NCI-H1930 (cell line): ENCODE data around the gene PPARA.

Experiments used
- DNase-seq, 2 experiments: peaks; one replicate each; lab custom pipeline; 2025; lab: John Stamatoyannopoulos, UW

The PPARA gene

DNA sequence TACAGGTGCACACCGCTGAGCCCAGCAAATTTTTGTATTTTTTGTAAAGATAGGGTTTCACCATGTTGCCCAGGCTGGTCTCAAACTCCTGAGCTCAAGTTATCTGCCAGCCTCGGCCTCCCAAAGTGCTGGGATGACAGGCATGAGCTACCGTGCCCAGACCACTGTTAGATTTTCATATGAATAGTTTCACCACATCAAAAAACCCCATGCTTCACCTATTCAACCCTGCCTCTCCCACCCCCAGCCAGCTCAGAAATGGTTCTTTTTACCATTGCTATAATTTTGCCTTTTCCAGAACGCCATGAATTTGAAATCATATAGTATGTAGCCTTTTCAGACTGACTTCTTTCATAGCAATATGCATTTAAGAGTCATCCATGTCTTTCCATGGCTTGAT lies 61.9 kb downstream of the PPARA start:
- DNase-seq: no peak

GRCh38 chr22:46213052-46213451 lies 62.7 kb downstream of the PPARA start:
- no peak for DNase-seq

- no peak for DNase-seq
Observed at GRCh38 chr22:46214149-46214548, 63.8 kb downstream of the PPARA start.

GRCh38 chr22:46214616-46215015 lies 64.3 kb downstream of the PPARA start:
- no peak for DNase-seq

GRCh38 chr22:46219636-46220035 lies 69.3 kb downstream of the PPARA start:
- no peak for DNase-seq

DNA sequence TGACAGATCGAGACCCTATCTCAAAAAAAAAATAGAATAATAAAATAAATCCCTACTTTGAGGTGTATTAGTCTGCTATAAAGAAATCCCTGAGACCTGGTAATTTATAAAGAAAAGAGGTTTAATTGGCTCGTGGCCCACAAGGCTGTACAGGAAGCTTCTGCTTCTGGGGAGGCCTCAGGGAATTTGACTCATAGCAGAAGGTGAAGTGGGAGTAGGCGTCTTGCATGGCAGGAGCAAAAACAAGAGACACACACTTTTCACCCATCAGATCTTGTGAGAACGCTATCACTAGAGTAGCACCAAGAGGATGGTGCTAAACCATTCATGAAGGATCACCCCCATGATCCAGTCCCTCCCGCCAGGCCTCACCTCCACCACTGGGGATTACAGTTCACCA lies 70.6 kb downstream of the PPARA start:
- no peak for DNase-seq

- no peak for DNase-seq
Observed at GRCh38 chr22:46224044-46224897, 73.9 kb downstream of the PPARA start.

- no peak for DNase-seq
Observed at GRCh38 chr22:46224898-46225290, 74.6 kb downstream of the PPARA start.

DNA sequence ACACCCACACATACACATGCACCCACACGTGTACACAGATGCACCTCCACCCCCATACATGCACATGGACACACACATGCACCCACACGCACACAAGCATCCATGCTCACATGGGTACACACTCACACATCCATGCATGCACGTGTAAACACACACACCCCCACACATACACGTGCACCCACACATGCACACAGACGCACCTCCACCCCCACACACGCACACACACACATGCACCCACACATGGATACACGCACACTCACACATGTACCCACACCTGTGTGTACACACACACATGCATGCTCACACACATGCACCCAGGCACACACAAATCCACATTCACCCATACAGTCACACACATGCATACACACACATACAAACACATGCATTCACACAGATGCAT lies 75.3 kb downstream of the PPARA start:
- DNase-seq: no peak

DNA sequence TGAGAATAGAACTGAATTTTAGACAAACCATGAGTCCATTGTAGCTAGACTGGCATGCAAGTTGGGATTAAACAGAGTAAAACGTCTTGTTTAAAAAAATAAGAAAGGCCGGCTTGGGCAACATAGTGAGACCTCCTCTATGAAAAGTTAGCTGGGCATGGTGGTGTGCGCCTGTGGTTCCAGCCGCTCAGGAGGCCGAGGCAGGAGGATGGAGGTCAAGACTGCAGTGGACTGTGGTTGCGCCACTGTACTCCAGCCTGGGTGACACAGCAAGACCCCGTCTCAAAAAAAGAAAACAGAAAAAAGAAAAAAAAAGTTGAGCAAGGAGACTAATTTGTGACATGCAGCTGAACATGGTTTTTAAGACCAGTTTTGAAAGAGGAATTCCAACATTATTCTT lies 76.3 kb downstream of the PPARA start:
- DNase-seq: no peak

DNA sequence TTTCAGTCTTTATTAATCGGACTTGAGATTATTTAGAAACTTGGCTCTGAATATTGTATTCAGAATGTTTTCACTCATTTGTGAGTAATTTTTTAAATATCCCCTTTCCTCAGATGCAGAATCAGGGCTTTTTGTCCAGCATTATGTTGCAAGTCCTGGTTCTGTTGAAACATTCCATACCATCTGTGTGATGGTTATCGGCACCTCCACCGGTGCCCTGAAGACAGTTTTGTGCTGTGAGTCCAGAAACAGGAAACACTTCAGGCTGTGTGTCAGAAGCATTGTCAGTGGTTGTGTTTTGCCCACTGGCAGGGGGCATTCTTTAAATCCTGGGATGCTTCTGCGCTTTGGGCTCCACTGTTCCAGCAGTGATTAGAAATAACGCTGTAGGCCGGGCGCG lies 79.4 kb downstream of the PPARA start:
- no peak for DNase-seq

GRCh38 chr22:46230262-46230901 lies 80.1 kb downstream of the PPARA start:
- DNase-seq: no peak

GRCh38 chr22:46233231-46233630 lies 82.9 kb downstream of the PPARA start:
- no peak for DNase-seq

- no peak for DNase-seq
Observed at GRCh38 chr22:46234969-46235368, 84.6 kb downstream of the PPARA start.

DNA sequence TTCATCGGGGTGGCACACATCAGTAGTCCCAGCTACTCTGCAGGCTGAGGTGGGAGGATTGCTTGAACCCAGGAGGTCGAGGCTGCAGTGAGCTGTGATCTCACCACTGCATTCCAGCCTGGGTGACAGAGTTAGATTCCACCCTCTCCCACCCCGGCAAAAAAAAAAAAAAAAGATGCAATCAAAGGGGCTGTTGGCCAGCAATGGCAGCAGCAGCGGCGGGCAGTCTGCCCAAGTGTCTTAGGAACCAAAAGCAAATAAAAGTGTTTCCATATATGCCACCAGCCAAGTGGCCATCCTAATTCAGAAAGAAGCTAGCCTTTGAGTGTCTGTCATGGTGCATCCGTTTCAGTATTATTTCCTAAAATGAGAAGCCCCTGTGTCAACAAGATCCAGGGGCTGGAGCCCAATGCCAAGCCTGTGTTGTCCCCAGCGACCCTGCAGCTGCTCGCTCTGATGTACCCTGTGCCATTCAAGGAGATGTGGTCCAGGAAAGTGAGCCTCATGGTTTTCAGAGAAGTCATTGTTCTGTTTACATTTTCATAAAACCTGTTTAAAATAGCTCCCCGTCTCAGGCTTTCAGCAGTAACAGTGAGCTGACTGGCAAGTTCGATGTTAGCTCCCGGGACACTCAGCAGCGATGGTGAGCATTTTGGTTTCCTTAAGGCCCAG lies 87.3 kb downstream of the PPARA start:
- DNase-seq: no peak

- no peak for DNase-seq
Observed at GRCh38 chr22:46238541-46238940, 88.2 kb downstream of the PPARA start.

DNA sequence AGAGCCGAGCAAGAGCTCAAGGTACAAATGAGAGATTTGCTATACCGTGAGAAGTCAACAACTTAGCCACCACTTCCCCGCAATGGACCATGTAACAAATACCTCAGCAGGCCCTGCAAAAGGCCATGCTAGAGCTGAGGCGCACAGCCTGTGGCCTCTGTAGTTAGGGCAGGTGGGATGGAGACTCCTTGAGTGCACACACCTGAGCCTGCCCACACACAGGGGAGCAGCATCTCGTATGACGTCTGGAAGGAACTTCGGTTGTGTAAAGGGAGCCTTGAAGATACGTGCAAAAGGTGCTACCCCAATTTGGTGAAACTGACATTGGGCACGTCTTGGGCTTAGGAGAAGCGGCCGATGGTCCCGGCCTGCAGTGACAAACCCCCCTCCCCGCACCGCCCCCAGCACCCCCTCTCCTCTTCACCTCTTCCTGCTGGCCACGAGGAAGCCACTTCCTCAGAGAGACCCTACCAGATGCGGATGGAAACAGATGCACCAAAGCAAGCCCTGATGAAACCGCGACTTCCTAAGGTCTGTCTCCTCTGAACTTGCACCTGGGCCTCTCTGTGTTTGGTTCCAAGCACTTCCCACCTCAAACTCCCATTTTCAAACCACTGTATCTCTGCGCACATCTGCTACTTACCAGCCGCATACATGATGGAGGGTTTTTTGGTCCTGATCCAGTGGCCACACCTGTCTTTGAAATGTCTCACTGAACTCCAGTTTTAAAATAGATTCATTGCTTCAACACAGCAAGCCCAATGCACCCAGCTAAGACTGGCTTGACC lies 89.1 kb downstream of the PPARA start:
- DNase-seq: no peak

GRCh38 chr22:46240073-46240472 lies 89.7 kb downstream of the PPARA start:
- DNase-seq: no peak

- DNase-seq: no peak
Observed at GRCh38 chr22:46240506-46240905, 90.2 kb downstream of the PPARA start.

- no peak for DNase-seq
Observed at GRCh38 chr22:46240907-46241306, 90.6 kb downstream of the PPARA start.

- DNase-seq: no peak
Observed at GRCh38 chr22:46241396-46242007, 91.2 kb downstream of the PPARA start.

GRCh38 chr22:46242076-46242475 lies 91.8 kb downstream of the PPARA start:
- no peak for DNase-seq
